HepG2 (cell line): ENCODE measurements around the gene MFRP. TPM values are rescaled to one million over a fixed set of nuclear protein-coding genes. Genes with fewer than 3 reads are reported as not detected.

ENCODE experiments used
- AFF4 ChIP-seq: sonication (generic); formaldehyde crosslinking; IDR thresholded peaks from 2 replicates; pipeline ENCODE4 v1.4.0; 2020; ENCODE audit warnings: missing genetic modification reagents
- BCL6 ChIP-seq: IDR thresholded peaks from 2 replicates; pipeline ENCODE4 v1.6.1; 2016; ENCODE audit warnings: missing genetic modification reagents, missing compliant biosample characterization
- GATAD2A ChIP-seq: IDR thresholded peaks from 2 replicates; pipeline ENCODE4 v1.6.1; 2016
- GLMP ChIP-seq: sonication (generic); formaldehyde crosslinking; IDR thresholded peaks from 2 replicates; pipeline ENCODE4 v1.9.0; 2021; ENCODE audit warnings: missing genetic modification reagents, mild to moderate bottlenecking, borderline replicate concordance
- GPBP1L1 ChIP-seq: sonication (generic); formaldehyde crosslinking; IDR thresholded peaks from 2 replicates; pipeline ENCODE4 v1.5.0; 2020; ENCODE audit warnings: mild to moderate bottlenecking, missing genetic modification reagents
- HBP1 ChIP-seq: IDR thresholded peaks from 2 replicates; pipeline ENCODE4 v1.6.1; 2016; ENCODE audit warnings: low read depth, control low read depth
- KDM2A ChIP-seq: sonication (generic); formaldehyde crosslinking; IDR thresholded peaks from 2 replicates; pipeline ENCODE4 v1.4.0; 2020; ENCODE audit warnings: low read depth, missing genetic modification reagents, borderline replicate concordance
- MTA1 ChIP-seq: sonication (generic); formaldehyde crosslinking; IDR thresholded peaks from 2 replicates; pipeline ENCODE4 v1.4.0; 2020; ENCODE audit warnings: missing genetic modification reagents, mild to moderate bottlenecking, borderline replicate concordance
- SAP130 ChIP-seq: IDR thresholded peaks from 2 replicates; pipeline ENCODE4 v1.6.1; 2016; ENCODE audit warnings: low read depth
- SNAI1 ChIP-seq: sonication (generic); formaldehyde crosslinking; IDR thresholded peaks from 2 replicates; pipeline ENCODE4 v1.5.0; 2020; ENCODE audit warnings: mild to moderate bottlenecking, missing genetic modification reagents, borderline replicate concordance
- THAP11 ChIP-seq: IDR thresholded peaks from 2 replicates; pipeline ENCODE4 v1.6.1; 2016; ENCODE audit warnings: missing biosample characterization, missing genetic modification reagents
- U2AF1 ChIP-seq: fragments of 200-400 bp; formaldehyde crosslinking; optimal IDR thresholded peaks from 2 replicates; pipeline ENCODE3; 2017; ENCODE audit warnings: mild to moderate bottlenecking, low read depth, low read length
- XRCC5 ChIP-seq: fragments of 200-400 bp; formaldehyde crosslinking; optimal IDR thresholded peaks from 2 replicates; pipeline ENCODE3; 2017; ENCODE audit warnings: mild to moderate bottlenecking, low read length
- ZBTB26 ChIP-seq: IDR thresholded peaks from 2 replicates; pipeline ENCODE4 v1.6.1; 2016; ENCODE audit warnings: missing compliant biosample characterization, missing genetic modification reagents, borderline replicate concordance
- ZFP62 ChIP-seq: sonication (generic); formaldehyde crosslinking; IDR thresholded peaks from 2 replicates; pipeline ENCODE4 v1.4.0; 2020; ENCODE audit warnings: missing genetic modification reagents
- ZMYM4 ChIP-seq: sonication (generic); formaldehyde crosslinking; IDR thresholded peaks from 2 replicates; pipeline ENCODE4 v1.8.1; 2023; ENCODE audit warnings: mild to moderate bottlenecking, missing genetic modification reagents
- ZNF225 ChIP-seq: sonication (generic); formaldehyde crosslinking; IDR thresholded peaks from 2 replicates; pipeline ENCODE4 v1.4.0; 2020; ENCODE audit warnings: mild to moderate bottlenecking, missing genetic modification reagents
- ZNF441 ChIP-seq: sonication (generic); formaldehyde crosslinking; IDR thresholded peaks from 2 replicates; pipeline ENCODE4 v1.7.0; 2021; ENCODE audit warnings: missing genetic modification reagents, borderline replicate concordance
- ZNF841 ChIP-seq: sonication (generic); formaldehyde crosslinking; IDR thresholded peaks from 2 replicates; pipeline ENCODE4 v1.8.1; 2023; ENCODE audit warnings: missing genetic modification reagents, borderline replicate concordance
- polyA plus RNA-seq, 8 experiments: library from polyadenylated mRNA; depleted of rRNA in 3 of 8; stranded (reverse) in 7 of 8; unstranded in 1 of 8; fragments of >200 nt; fragmentation: Illumina TruSeq in 4 of 8; extraction: Trizol in 4 of 8; gene quantifications; 2 replicates each; pipeline versions ENCODE4 v1.2.1 to v1.2.3, GENCODE V29; 2011 to 2016; ENCODE audit warnings: low read depth in 4 of 8, missing spikeins in 1 of 8, mixed read lengths in 1 of 8; ENCODE audit not compliant: insufficient read depth in 1 of 8
- total RNA-seq, 5 experiments: library from RNA; depleted of rRNA; stranded (reverse); fragments of >200 nt; fragmentation: Illumina TruSeq; extraction: Trizol; gene quantifications; 2 replicates each; pipeline ENCODE4 v1.2.3, GENCODE V29; 2016; ENCODE audit warnings: low read depth in 1 of 5
- TF ChIP-seq, protein P1 (sequence below): sonication (generic); formaldehyde crosslinking; IDR thresholded peaks from 2 replicates; pipeline ENCODE4 v1.4.0; 2020; ENCODE audit warnings: missing genetic modification reagents

Gene MFRP
- total and polyA plus RNA-seq, 2 of the 13 experiments (the other 11 are each of a cell fraction or from before 2014, with no cell fraction given), result not detected

GRCh38 chr11:119338318-119338890 lies 8.1 kb downstream of the MFRP start (continued):
- TF ChIP-seq, protein P1, sequence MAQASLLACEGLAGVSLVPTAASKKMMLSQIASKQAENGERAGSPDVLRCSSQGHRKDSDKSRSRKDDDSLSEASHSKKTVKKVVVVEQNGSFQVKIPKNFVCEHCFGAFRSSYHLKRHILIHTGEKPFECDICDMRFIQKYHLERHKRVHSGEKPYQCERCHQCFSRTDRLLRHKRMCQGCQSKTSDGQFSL (CRISPR knock-in tag), result peak; percentile 78
- no peak for TF ChIP-seq HBP1
- TF ChIP-seq ZNF441 (CRISPR knock-in tag), result no peak
- TF ChIP-seq BCL6 (CRISPR knock-in tag), result 0 out of 2 replicates have a peak, but pooled peaks have one; percentile 17
- TF ChIP-seq GATAD2A, result no peak
- no peak for TF ChIP-seq AFF4 (CRISPR knock-in tag)
- TF ChIP-seq MTA1, result no peak
- TF ChIP-seq ZFP62 (CRISPR knock-in tag), result no peak
- no peak for TF ChIP-seq ZNF841 (CRISPR knock-in tag)
- no peak for TF ChIP-seq SNAI1
- no peak for TF ChIP-seq ZMYM4
- no peak for TF ChIP-seq ZNF225 (CRISPR knock-in tag)
- peak; percentile 35 for TF ChIP-seq U2AF1
- 0 out of 2 replicates have a peak, but pooled peaks have one; percentile 18 for TF ChIP-seq THAP11
- no peak for TF ChIP-seq GPBP1L1 (CRISPR knock-in tag)
- TF ChIP-seq XRCC5, result peak; percentile 85
- TF ChIP-seq GLMP (CRISPR knock-in tag), result no peak
- peak; percentile 17; the same call in 1 of the 2 replicates for TF ChIP-seq SAP130 (CRISPR knock-in tag)
- TF ChIP-seq KDM2A (CRISPR knock-in tag), result peak; percentile 54; the same call in 1 of the 2 replicates
- TF ChIP-seq ZBTB26 (CRISPR knock-in tag), result no peak
